Activated T-cell treated with anti-CD3 and anti-CD28 coated beads, Interleukin-2, amount 50 U/mL, for 24 hours (primary cell): Measurements from ENCODE around the gene PAQR7.
A peak's percentile ranks its signal among the peaks of the same experiment; 100 is the strongest.

Experiments used
- DNase-seq: peaks from one replicate; pipeline ENCODE4 v3.0.0-alpha.2; 2020
- H3K27ac Mint-ChIP-seq: 2 replicates; pipeline ENCODE4 v1.8.0; 2020; ENCODE audit warnings: mild to moderate bottlenecking, mixed read lengths
- H3K27me3 Mint-ChIP-seq: 2 replicates; pipeline ENCODE4 v1.8.0; 2020; ENCODE audit warnings: mixed read lengths
- H3K36me3 Mint-ChIP-seq: 2 replicates; pipeline ENCODE4 v1.8.0; 2020; ENCODE audit warnings: low read depth, mixed read lengths
- H3K4me1 Mint-ChIP-seq: 2 replicates; pipeline ENCODE4 v1.8.0; 2020; ENCODE audit warnings: low read depth, mixed read lengths
- H3K4me3 Mint-ChIP-seq: 2 replicates; pipeline ENCODE4 v1.8.0; 2020; ENCODE audit warnings: mild to moderate bottlenecking, moderate library complexity, mixed read lengths
- H3K9me3 Mint-ChIP-seq: 2 replicates; pipeline ENCODE4 v1.8.0; 2020; ENCODE audit warnings: mixed read lengths

Gene PAQR7

DNA sequence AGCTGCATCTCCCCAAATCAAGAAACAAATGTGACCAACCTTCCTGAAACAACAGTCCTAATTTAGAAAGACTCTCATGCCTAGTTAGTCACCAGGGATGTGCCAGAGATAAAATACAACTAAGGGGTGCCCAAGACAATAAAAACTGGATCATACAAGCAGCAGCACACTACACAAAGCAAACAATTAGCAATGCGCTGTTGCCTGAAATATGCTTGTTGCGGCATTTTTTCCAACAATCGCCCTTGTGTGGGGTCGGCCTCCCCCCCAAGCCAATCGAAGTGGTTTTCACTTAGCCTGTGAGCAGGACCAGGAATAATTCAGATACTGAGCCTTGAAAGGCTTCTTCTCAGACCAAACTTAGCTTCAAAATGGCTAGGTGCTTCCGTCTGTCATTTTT, 32.1 kb upstream of the PAQR7 start:
- DNase-seq = no peak
- H3K27me3 Mint-ChIP-seq = no peaks in the 10 kb centered on the region
- H3K4me3 Mint-ChIP-seq = no peak overlapping the region
- H3K9me3 Mint-ChIP-seq = no peaks in the 10 kb centered on the region
- H3K27ac Mint-ChIP-seq = no peak overlapping the region
- peaks cover 26% of the 10 kb centered on the region for H3K36me3 Mint-ChIP-seq
- H3K4me1 Mint-ChIP-seq = peaks cover 23% of the 10 kb centered on the region

DNA sequence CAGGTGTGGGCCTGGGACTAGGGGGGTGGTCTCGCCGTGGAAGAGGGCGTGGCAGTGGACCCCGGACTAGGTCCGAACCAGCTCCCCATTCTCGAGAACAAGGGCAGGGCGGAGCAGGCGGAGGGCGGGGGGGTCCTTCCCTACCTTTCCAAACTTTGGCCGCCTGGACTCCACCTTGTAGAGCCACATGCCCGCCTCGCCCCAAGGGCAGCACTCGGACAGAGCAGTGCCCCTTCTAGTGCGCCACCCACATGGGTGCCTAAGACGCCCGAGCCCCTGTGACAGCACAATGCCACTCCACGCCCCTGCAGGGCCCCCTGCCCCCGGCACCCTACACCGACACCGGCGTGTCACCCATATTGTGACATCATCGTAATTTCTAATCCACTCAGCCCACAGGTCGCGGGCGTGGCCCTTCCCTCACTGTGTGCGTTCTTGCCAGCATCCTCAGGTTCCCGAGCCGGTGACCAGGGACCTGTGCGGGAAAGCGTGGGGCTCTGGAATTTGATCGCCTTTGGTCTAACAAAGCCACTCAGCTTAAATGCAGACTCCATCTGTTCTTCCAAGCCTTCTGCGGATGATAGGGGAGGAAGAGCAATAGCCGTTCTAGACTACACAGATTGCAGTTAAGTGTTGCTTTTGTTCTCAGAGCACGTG, 31.3 kb upstream of the PAQR7 start:
- Mint-ChIP-seq H3K9me3 (no peaks in the 10 kb centered on the region), H3K4me1 (peaks cover 25% of the 10 kb centered on the region), H3K4me3 (peak overlapping the region; percentile 90), H3K27ac (peak overlapping the region; percentile 75), H3K27me3 (no peaks in the 10 kb centered on the region), H3K36me3 (peaks cover 34% of the 10 kb centered on the region)
- no peak for DNase-seq

DNA sequence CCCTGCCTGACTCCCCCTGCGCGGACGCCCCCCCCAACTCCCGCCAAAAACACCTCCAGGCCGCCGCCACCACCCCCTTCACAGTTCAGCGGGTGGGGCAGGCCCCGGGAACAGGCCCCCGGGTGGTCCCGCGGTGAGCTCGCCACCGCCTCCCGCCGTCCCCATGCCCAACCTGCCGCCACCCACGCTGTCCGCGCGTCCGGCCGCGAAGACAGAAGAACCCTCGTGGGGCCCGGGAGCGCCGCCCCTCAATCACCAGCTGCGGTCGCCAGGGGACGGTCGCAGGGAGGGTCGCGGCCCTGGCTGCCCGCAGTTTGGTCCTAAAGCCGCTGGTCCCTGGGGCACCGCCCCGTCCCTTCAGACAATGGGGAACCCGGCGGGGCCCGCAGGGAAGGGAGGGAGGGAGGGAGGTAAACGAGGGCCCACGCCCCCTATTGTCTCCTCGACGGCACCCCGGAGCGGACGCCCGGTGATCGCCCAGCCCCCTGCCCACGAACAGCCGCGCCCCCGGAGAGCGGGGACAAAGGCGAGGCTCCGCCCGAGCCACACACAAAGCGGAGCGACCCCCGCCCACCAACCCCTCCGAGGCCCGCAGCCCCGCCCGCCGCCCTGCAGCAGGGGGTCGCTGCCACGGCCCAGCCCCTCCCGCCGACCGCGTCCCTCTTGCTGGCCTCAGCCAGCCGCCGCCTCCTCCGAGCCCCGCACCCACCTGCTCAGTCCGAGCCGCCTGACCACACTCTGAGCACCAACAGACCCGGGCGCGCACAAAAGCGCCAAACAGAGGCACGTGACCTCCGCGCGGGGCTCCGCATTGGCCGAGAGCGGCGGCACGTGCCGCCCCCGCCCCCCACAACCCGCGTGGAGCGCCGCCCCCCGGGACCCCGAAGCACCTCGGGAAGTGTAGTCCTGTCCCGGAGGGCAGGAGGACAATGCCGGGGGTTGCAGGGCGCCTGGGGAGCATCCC, 30.5 kb upstream of the PAQR7 start, which contains the start of gene STMN1:
STMN1 (minus strand) TSS at position 740 of the 964 bp plus-strand sequence. CDS start 1,743 bp downstream, outside the sequence.
- Mint-ChIP-seq H3K9me3 (no peaks in the 10 kb centered on the region), H3K27ac (peak within 1 kb of the TSS; percentile 94), H3K4me3 (peak within 1 kb of the TSS; percentile 90)

DNA sequence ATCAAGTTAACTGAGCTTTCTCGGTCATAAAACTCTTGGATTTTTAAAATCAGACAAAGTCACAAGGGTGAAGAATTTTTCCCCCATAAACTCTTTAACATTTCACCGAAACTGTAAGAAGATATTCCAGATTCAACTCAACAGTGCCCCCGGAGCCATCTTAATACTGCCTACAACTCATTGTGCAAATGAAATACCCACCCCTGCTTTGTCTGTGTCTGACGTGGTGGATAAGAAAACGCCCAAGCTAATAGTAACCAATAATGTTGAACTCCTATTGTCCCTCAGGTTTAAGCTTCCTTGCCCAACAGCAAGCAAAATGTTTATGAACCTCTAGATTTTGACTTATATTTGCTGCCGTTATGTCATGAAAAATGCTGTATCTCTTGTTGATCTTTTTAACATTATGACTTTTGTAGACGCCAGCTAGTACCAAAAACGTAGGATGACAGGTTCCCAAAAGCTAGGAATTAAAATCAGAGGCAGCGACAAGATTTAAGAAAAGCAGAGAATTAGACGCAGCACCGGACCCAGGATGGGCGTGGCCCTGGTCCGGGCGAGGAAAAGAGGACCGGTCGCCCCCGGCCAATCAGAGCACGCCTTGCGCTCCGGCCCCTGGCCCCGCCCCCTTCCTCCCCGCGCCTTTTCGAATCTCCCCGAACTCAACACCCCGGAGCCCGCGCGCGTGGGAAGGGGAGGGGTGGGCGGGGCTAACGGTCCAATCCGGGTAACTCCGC, 29.6 kb upstream of the PAQR7 start:
- peaks cover 28% of the 10 kb centered on the region for H3K4me1 Mint-ChIP-seq
- H3K27me3 Mint-ChIP-seq = no peaks in the 10 kb centered on the region
- peak; percentile 94 for DNase-seq
- H3K4me3 Mint-ChIP-seq = peak overlapping the region; percentile 90
- peaks cover 50% of the 10 kb centered on the region for H3K36me3 Mint-ChIP-seq
- H3K27ac Mint-ChIP-seq = peak overlapping the region; percentile 92
- no peaks in the 10 kb centered on the region for H3K9me3 Mint-ChIP-seq

More for the DNA sequence above, 30.5 kb upstream of the PAQR7 start, which contains the start of gene STMN1:
- peaks cover 25% of the 10 kb centered on the region for H3K4me1 Mint-ChIP-seq
- H3K27me3 Mint-ChIP-seq = no peaks in the 10 kb centered on the region
- DNase-seq = peak; percentile 93
- H3K36me3 Mint-ChIP-seq = peaks cover 42% of the 10 kb centered on the region

DNA sequence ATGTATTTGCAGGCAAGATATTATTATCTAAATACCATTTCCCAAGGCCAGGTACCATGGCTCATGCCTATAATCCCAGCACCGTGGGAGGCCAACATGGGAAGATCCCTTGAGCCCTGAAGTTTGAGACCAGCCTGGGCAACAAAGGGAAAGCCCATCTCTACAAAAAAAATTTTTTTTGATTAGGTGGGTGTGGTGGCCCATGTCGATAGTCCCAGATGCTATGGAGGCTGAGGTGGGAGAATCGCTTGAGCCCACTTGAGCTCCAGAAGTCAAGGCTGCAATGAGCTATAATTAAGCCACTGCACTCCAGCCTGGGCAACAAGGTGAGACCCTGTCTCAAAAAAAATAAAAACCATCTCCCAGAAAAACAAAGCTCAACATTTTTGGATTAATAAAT, 28.5 kb upstream of the PAQR7 start:
- Mint-ChIP-seq H3K4me3 (peak overlapping the region; percentile 90), H3K9me3 (no peaks in the 10 kb centered on the region), H3K36me3 (peaks cover 61% of the 10 kb centered on the region), H3K27ac (no peak overlapping the region), H3K4me1 (peaks cover 28% of the 10 kb centered on the region), H3K27me3 (no peaks in the 10 kb centered on the region)
- DNase-seq = no peak

DNA sequence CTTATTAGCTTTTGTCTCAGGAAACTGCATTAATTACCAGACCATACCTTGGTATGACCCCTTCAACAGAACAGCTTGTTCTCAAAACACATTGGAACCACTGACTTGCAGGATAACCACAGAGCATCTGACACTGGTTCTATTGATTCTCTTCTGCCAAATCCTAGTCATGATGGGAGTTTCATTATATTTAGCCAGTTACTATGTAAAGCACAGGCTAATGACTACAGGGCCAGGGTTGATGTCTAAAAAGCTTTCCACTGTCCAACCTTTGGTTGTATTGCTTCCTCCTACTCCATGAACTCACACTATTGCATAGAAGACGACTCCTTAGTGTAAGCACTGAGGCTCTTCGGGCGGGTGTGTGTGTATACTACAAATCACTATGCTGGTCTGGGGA, 27.0 kb upstream of the PAQR7 start:
- H3K9me3 Mint-ChIP-seq = no peaks in the 10 kb centered on the region
- no peak overlapping the region for H3K4me3 Mint-ChIP-seq
- no peak for DNase-seq
- peaks cover 75% of the 10 kb centered on the region for H3K36me3 Mint-ChIP-seq
- no peak overlapping the region for H3K27ac Mint-ChIP-seq
- no peaks in the 10 kb centered on the region for H3K27me3 Mint-ChIP-seq
- peaks cover 28% of the 10 kb centered on the region for H3K4me1 Mint-ChIP-seq

DNA sequence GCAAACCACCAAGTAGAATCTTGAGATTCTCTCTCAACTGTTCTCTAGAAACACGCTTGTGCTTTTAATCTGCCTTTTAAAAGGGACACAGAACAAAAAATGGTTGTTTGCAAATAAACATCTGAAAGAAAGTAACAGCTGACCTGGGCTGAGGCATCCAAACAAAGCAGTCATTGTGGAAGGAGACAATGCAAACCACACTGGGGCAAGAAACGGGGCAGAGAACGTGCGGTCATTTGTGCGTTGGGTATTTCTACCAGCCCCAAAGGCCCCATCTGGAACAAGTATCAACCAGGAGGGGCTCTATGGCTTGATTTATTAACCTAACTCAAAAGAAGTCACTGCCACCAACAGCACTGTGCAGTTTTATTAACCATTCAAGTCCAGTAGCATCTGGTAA, 24.7 kb upstream of the PAQR7 start:
- Mint-ChIP-seq H3K27me3 (no peaks in the 10 kb centered on the region), H3K9me3 (no peaks in the 10 kb centered on the region), H3K27ac (no peak overlapping the region), H3K4me1 (peaks cover 31% of the 10 kb centered on the region), H3K36me3 (peaks cover 92% of the 10 kb centered on the region), H3K4me3 (no peak overlapping the region)
- no peak for DNase-seq

DNA sequence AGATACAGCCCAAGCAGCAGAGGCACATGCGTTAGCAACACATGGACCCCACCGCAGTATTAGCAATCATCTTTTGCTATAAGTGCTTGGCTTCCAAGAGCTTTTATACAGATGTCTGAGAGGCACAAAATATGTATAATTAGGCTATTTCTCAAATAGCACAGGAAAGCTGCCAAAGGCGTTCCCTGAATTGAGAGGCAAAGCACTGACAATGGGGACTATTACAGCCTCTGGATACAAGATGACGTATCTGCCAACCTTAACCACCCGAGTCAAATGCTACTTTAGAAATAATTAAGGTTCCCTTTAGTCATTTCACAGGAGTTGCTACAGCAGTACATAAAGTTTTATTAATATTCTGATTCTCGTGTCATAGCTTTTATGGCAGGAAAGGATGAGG, 24.3 kb upstream of the PAQR7 start:
- Mint-ChIP-seq H3K9me3 (no peaks in the 10 kb centered on the region), H3K27ac (no peak overlapping the region), H3K4me3 (no peak overlapping the region), H3K27me3 (no peaks in the 10 kb centered on the region), H3K4me1 (peaks cover 29% of the 10 kb centered on the region), H3K36me3 (peaks cover 87% of the 10 kb centered on the region)
- DNase-seq = no peak

DNA sequence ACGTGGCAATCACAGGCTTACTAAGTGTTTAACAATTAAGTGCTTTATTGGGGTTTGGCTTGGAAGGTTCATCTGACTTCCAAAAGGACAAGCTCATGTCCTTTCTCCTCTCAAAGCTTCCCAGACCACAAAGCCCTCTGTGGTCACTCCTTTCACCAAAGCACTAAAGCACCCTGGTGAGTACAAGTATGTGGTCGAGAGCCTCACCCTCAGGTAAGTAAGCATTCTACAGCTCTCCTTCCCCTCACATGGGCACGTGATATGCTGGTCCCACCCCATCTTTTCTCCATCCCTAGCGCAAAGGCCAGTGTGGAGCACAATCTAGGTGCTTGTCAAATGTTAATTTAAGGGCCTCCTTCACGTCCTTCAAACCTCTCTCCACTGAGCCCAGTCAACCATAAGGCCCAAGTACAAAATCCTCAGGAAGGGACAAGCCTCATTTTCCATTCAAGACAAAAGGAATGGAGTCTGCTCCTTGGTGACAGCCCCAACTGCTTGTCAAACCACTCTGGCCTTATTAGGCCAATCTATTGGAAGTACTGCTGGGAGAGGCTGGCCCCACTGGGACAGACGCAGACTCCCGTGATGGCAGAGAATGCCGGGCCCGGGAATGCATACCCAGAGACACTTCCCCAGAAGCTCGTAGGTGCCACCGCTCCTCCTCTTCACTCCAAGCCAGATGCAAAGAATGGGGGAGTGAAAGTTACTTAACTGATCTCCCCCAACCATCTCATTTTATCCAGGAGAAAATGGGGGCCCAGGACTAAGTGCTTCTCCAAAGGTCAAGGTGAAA, 22.9 kb upstream of the PAQR7 start:
- H3K27ac Mint-ChIP-seq = no peak overlapping the region
- no peak overlapping the region for H3K4me3 Mint-ChIP-seq

DNA sequence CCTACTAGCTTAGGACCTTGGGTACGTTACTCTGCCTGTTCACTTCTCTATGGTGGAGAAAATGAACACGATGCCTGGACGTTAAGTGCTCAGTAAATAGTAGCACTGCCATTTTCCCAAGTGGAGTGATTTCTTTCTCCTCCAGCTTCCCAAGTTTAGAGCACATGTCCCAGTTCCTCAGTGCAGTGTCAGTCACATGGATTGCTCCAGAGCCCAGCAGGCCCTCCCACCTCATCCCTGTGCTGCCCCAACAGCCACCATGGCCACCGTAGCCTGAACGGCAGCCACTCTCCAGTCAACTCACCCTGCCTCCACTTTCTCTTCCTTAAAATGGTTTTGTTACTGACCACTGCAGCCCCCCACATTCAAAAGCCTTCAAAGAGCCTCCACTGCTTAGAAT, 22.2 kb upstream of the PAQR7 start:
- H3K4me3 Mint-ChIP-seq = no peak overlapping the region
- peaks cover 17% of the 10 kb centered on the region for H3K4me1 Mint-ChIP-seq
- H3K9me3 Mint-ChIP-seq = no peaks in the 10 kb centered on the region
- H3K27ac Mint-ChIP-seq = no peak overlapping the region
- DNase-seq = no peak
- peaks cover 68% of the 10 kb centered on the region for H3K36me3 Mint-ChIP-seq
- H3K27me3 Mint-ChIP-seq = no peaks in the 10 kb centered on the region

More for the DNA sequence above, 22.9 kb upstream of the PAQR7 start:
- H3K9me3 Mint-ChIP-seq = no peaks in the 10 kb centered on the region
- peaks cover 18% of the 10 kb centered on the region for H3K4me1 Mint-ChIP-seq
- DNase-seq = no peak
- peaks cover 74% of the 10 kb centered on the region for H3K36me3 Mint-ChIP-seq
- no peaks in the 10 kb centered on the region for H3K27me3 Mint-ChIP-seq

DNA sequence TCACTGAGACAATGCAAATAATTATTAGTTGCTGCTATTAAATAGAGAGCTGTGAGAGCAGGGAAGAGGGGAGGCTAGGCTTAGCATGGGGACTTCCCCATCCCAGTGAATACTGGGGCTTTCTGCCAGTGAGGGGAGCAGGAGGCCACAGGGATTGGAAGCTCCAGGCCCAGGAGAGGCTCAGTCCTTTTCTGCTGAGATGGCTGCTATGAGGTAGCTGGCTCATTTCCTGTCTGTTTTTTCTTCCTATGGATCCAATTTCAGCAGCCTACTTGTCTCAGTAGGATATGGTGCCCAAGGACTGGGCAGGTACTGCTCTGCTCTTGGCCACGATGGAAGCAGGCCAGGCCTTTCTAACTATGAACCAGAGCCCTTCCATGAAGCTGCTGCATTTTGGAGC, 20.8 kb upstream of the PAQR7 start:
- H3K9me3 Mint-ChIP-seq = no peaks in the 10 kb centered on the region
- DNase-seq = no peak
- no peaks in the 10 kb centered on the region for H3K27me3 Mint-ChIP-seq
- peaks cover 54% of the 10 kb centered on the region for H3K36me3 Mint-ChIP-seq
- H3K27ac Mint-ChIP-seq = peak overlapping the region; percentile 18
- no peak overlapping the region for H3K4me3 Mint-ChIP-seq
- peaks cover 18% of the 10 kb centered on the region for H3K4me1 Mint-ChIP-seq

DNA sequence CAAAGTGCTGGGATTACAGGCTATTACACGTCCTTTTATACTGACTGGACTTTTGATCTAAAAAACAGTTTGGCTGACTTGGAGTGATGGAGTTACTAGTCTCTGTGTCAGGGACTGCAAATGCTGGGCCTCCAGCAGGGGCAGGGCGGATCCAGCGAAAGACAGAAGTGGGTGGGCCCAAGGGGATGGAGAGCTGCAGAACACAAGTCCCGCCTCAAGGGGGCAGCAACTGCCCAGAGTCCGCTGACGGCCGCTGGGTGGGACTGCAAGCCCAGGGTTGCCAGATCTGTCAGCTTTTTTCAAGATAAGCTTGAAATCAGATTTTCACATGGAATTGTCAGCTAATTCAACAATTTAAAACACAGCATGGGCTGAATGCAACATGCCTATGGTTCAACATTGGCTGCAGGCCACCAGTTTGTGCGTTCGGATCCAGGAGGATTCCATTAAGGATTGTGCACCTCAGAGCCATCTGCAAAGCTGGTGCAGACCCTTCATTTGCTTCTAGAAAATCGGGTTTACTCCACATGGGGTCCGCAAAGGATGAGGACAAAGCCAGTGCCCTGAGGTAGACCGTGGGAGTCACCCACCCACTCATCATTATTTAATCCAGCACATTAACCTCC, 20.0 kb upstream of the PAQR7 start:
- Mint-ChIP-seq H3K4me3 (no peak overlapping the region), H3K27me3 (no peaks in the 10 kb centered on the region), H3K4me1 (peaks cover 16% of the 10 kb centered on the region), H3K36me3 (peaks cover 46% of the 10 kb centered on the region), H3K9me3 (no peaks in the 10 kb centered on the region), H3K27ac (peak overlapping the region; percentile 18)
- DNase-seq = peak; percentile 92

DNA sequence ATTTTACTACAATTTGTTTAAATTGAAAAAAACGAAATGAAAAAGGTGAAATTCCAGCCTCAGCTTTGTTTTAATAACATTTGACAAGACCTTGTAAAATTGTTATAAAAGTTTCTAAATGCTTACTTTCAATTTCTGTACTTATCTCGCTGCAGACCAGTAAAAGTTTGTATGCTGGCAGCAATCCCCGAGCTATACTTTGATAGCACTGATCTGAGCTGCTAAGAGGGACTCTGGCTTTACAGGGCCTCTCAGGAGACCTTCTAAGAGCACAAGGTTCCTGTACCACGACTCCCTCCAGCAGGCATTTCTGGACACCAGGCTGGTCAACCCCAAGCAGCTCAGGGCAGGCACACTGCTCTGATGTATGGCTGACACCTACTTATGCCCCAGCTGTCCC, 17.6 kb upstream of the PAQR7 start:
- H3K4me3 Mint-ChIP-seq = no peak overlapping the region
- no peaks in the 10 kb centered on the region for H3K9me3 Mint-ChIP-seq
- H3K4me1 Mint-ChIP-seq = peaks cover 16% of the 10 kb centered on the region
- H3K27me3 Mint-ChIP-seq = no peaks in the 10 kb centered on the region
- H3K27ac Mint-ChIP-seq = no peak overlapping the region
- no peak for DNase-seq
- peaks cover 23% of the 10 kb centered on the region for H3K36me3 Mint-ChIP-seq
